NCI-H2196 (cell line): Measurements from ENCODE around the gene SPRYD7.
"Not testable (repeated sequence)": the region's sequence is repeated elsewhere in the genome, so short reads cannot be mapped to it uniquely, and the experiment has no call there.

Source experiments
- DNase-seq: peaks from one replicate; lab custom pipeline; 2025; ENCODE audit not compliant: unreplicated experiment; lab: John Stamatoyannopoulos, UW

SPRYD7 gene, protein sequence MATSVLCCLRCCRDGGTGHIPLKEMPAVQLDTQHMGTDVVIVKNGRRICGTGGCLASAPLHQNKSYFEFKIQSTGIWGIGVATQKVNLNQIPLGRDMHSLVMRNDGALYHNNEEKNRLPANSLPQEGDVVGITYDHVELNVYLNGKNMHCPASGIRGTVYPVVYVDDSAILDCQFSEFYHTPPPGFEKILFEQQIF

DNA sequence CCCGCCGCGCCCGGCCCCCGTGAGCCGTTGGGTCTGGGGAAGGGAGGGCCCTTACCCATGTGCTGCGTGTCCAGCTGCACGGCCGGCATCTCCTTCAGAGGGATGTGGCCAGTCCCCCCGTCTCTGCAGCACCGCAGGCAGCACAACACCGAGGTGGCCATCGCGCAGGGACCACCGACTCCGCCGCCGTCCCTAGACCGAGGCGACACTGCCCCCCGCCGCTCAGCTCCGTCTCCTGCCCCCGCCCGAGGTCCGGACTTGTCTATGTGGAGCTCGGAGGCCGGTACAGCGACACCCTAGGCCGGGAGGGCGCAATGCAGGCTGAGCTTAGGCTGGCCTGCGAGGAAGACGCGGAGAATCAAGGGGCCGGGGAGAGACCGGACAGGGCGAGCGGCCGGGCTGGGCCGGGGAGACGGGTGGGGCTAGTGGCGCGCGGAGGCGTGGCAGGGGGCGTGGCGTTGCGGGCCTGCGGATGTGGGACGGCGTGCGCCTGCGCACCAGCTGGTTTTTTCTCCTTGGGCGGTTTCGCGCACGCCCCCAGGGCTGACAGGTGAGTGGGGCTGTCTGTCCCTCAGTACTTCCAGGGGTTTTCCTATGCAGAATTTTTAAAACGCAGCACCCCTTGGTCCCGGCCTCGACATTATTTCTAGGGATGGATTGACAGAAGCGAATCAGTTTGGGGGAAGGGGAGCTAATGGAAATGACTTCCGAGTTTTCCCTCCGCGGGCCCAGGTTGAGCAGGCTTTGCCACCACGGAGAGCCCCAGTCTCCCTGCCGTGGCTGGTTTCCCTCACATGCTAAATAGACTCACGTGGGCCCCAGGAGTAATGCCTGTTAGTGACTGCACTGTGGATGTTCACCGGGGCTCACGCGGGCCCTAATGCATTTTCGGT, at the start of gene SPRYD7:
SPRYD7 (minus strand) TSS at position 266 of the 893 bp plus-strand sequence; CDS start at position 161, 105 bp downstream.
- peak; percentile 85 for DNase-seq

- peak; percentile 1 for DNase-seq
These were observed 49.0 kb upstream of the SPRYD7 start for GRCh38 chr13:49985129-49985528.

- DNase-seq = no peak
These were observed 44.1 kb upstream of the SPRYD7 start for GRCh38 chr13:49980266-49980665.

DNA sequence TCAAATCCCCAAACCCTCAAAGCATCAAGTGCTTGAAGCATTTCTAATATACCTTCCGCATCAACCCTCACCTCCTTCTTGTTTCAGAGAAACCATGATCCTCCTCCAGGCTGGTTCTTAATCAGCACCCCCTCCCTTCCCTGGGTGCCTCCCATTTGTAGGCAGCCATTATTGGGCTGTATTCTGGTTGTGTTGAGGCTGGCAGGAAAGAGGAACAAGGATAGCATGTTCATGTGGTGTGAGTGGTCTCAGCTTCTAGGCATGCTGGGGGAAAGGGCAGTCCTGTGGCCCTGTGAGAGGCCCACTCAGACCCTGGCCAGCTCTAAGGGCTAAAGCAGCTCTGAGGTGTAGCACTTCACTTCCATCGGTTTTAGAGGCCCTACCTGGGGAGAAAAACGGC, 41.9 kb upstream of the SPRYD7 start:
- DNase-seq = no peak

- peak; percentile 63 for DNase-seq
These were observed 40.4 kb upstream of the SPRYD7 start for GRCh38 chr13:49976314-49977258.

GRCh38 chr13:49975826-49976225, 39.7 kb upstream of the SPRYD7 start:
- no peak for DNase-seq

- DNase-seq = no peak
These were observed 36.6 kb upstream of the SPRYD7 start for GRCh38 chr13:49972709-49973108.

- DNase-seq = no peak
These were observed 31.3 kb upstream of the SPRYD7 start for GRCh38 chr13:49967456-49967855.

- no peak for DNase-seq
These were observed 22.2 kb upstream of the SPRYD7 start for GRCh38 chr13:49958321-49958720.

DNA sequence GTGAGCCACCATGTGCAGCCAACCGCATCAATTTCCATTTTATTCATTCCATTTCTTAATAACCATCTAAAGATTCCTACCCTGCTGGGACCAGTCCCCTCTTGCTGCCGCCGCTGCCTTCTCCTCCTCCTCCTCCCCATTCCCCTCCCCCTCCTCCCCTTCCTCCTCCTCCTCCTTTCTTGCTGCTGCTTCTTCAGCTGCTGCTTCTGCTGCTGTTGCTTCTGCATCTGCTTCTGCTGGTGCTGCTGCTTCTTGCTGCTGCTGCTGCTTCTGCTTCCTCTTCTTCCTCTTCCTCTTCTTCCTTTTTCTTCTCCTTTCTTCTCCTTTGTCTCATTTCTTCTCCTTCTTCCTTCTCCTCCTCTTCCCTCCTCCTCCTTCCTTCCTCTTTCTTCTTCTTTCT, 20.0 kb upstream of the SPRYD7 start:
- no peak for DNase-seq

DNA sequence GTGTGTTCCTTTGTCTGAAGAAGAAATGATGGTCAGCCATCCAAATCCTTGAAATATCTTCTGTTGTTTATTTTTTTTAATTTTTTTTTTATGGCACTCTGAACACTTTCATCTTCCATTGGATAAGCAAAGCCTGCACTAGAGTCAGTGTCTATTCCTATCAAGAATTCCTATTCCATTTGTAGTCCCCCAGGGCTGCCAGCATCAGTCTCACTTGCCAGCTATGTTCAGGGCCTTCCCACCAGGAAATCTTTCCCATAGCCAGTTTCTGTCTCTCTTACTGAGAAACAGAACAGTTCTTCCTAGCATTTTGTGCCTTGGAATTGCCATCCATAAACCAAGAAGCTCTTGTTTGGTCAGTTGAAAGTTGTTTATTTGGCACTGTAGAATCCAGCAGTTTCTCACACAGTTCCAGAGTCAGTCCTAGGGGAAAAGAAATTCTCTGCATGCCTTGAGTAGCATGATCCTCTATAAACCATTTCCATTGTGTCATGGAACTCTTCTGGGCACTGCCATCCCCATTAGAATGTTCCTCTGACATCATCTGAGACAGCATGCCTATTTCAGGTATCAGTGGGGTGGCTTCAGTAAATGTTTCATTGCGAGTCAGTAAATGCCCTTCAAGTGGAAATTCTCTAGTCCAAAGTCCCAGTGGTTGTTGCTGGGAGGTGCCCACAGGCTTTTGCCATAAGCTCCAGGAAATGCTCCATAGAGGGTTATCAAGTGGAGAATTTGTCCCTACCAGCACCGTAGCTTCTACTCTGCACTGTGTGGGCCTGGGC, 18.7 kb upstream of the SPRYD7 start:
- DNase-seq = no peak

GRCh38 chr13:49953560-49953959, 17.4 kb upstream of the SPRYD7 start:
- DNase-seq = no peak

GRCh38 chr13:49951754-49952535, 15.8 kb upstream of the SPRYD7 start:
- no peak for DNase-seq

- DNase-seq = not testable (repeated sequence)
These were observed 12.7 kb upstream of the SPRYD7 start for GRCh38 chr13:49948777-49949270.

- no peak for DNase-seq
These were observed 3.2 kb upstream of the SPRYD7 start for GRCh38 chr13:49939321-49939720.

DNA sequence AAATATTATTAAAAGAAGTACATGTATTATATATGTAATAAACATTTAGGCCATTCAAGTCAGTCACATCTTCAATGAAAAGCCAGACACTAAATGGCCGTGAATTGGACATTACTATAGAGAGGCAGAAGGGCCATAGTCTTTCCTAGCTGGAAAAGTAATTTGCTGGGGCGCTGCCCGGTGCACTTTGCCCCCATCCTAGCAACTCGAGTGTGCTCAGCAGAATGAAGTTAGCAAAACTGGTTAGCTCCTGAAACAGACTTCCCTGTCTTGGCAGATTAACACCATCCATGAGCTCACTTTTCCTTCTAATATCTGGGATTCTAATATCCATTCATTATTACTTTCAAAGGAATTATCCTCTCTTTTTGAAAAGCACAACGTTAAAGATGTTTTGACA, 2.8 kb upstream of the SPRYD7 start:
- DNase-seq = no peak

DNA sequence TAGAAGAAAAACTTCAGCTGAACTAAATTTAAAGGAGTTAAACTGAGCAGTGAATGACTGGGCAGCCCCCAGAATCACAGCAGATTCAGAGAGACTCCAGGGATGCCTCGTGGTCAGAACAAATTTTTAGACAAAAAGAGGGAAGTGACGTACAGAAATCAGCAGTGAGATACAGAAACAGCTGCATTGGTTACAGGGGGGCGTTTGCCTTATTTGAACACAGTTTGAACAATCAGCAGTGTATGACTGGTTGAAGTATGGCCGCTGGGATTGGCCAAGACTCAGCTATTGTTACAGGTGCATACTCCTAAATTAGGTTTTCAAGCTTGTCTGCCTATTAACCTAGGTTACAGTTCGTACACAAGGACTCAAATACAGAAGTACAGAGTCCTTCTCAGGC, 2.2 kb upstream of the SPRYD7 start:
- no peak for DNase-seq

- DNase-seq = no peak
These were observed 781 bp upstream of the SPRYD7 start for GRCh38 chr13:49936968-49937273.

DNA sequence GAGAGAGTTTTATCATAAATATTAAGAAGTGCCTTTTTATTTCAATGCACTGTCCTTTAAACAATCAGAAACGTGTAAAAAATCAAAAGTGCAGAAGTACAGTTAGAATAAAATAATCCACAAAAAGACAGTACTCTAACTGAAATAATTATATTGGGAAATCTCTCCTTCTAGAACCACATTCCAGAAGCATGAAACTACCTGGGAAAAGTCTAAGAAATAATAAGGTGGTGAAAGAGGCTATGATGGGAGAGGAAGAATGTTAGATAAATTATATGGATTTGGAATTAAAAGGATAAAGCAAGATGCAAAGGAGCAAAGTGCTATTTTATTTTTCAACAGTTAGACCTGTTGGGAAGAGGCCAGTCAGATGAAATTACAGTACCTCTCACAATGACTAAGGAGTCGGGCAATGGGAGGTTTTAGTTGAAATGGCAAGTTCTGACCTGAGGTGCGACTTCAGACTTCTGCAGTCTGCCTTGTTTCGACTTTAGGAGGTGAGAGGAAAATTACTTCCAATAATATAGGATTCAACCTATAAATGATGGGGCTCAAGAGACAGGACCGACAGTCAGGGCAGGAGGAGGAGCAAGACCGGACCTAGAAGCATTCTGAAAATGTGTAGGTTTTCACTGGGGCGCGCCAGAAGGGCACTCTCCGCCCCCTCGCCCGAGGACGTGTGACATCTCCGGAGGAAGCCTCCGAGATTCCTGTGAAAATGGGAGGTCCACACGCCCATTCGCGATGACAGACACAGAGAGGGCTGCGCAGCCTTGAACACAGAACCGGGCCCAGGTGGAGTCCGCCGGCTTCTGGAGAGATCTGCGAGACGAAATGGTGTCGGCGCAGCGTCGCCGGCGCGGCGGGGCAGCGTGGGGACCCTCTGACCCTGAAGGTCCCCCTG, 717 bp downstream of the SPRYD7 start:
- no peak for DNase-seq
